ENCODE data around the gene EIF2D.

EIF2D gene, protein sequence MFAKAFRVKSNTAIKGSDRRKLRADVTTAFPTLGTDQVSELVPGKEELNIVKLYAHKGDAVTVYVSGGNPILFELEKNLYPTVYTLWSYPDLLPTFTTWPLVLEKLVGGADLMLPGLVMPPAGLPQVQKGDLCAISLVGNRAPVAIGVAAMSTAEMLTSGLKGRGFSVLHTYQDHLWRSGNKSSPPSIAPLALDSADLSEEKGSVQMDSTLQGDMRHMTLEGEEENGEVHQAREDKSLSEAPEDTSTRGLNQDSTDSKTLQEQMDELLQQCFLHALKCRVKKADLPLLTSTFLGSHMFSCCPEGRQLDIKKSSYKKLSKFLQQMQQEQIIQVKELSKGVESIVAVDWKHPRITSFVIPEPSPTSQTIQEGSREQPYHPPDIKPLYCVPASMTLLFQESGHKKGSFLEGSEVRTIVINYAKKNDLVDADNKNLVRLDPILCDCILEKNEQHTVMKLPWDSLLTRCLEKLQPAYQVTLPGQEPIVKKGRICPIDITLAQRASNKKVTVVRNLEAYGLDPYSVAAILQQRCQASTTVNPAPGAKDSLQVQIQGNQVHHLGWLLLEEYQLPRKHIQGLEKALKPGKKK

DNA sequence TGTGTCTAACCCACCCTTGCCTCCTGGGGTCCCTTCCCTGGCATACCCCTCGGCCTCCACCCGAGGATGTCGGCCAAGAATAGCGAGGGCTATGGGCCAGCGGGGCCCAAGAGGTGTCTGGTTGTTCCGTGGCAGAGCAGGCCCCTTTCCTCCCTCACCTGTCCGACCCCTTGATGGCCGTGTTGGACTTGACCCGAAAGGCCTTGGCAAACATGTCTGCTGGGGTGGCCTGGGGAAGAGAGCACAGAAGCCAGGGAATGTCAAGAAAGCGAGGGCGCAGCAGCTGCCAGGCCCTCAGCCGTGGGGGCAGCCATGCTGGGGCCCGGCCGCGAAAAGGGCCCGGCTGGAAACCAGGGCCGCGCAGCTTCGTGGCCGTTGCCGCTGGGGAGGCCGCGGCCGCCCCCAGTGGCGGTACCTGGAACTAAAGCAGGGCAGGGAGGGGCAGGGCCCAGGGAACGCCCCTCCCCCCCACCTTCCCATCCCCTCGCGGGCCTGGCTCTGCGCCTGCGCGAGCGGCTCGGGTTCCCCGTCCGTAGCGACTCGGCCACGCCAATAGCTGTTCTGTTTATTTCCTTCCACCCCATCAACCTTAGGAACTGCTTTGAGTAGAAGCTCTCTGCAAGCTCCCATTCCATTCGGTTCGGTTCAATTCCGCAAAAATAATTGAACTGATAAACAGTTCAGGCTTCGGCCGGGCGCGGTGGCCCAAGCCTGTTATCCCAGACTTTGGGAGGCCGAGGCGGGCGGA lies at the start of gene EIF2D:
Gene EIF2D (minus strand): TSS at position 337 of the 748 bp plus-strand sequence. CDS start 123 bp downstream, at position 214.
- TF ChIP-seq, protein P1, sequence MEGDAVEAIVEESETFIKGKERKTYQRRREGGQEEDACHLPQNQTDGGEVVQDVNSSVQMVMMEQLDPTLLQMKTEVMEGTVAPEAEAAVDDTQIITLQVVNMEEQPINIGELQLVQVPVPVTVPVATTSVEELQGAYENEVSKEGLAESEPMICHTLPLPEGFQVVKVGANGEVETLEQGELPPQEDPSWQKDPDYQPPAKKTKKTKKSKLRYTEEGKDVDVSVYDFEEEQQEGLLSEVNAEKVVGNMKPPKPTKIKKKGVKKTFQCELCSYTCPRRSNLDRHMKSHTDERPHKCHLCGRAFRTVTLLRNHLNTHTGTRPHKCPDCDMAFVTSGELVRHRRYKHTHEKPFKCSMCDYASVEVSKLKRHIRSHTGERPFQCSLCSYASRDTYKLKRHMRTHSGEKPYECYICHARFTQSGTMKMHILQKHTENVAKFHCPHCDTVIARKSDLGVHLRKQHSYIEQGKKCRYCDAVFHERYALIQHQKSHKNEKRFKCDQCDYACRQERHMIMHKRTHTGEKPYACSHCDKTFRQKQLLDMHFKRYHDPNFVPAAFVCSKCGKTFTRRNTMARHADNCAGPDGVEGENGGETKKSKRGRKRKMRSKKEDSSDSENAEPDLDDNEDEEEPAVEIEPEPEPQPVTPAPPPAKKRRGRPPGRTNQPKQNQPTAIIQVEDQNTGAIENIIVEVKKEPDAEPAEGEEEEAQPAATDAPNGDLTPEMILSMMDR (IDR thresholded peaks at IDR 0.05; ENCODE audit: low read depth, low read length): peak; percentile 78
- H3K4me3 ChIP-seq (replicated peaks in 1 of 2; ENCODE audit: low read depth in 2 of 2, low read length in 2 of 2): peak within 1 kb of the TSS; percentile 70 to 87
- peak; percentile 94 to 96 for DNase-seq (ENCODE audit: low read depth in 2 of 2)

DNA sequence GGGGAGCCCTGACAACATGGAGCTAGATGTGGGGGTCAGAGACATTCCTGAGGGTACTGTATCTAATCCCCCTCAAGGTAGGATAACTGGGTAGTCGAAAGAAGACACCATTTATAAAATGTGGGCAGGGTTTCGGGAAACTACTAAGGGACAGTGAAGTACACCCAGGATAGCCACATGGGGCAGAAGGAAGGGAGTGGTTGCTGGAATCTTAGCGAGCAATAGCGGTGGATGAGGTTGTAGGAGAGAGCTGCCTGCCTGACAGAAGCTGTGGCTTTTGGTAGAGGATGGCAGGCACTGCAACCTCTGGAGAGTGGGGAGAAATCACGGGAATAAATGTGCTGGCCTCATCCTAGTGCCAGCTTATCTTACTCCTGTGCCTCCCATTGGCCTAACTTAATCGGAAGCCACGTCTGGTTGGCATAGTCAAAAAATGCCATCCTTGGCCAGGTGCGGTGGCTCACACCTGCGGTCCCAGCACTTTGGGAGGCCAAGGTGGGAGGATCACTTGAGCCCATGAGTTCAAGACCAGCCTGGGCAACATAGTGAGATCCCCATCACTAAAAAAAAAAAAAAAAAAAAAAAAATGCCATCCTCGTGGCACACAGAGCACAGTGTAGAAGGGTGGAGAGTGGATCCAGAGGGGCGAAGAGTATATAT lies 49.0 kb upstream of the EIF2D start:
- TF ChIP-seq, protein P1 (IDR thresholded peaks at IDR 0.05; ENCODE audit: low read depth, low read length): no peak
- H3K4me3 ChIP-seq (replicated peaks in 1 of 2; ENCODE audit: low read depth in 2 of 2, low read length in 2 of 2): no peak overlapping the region
- no peak for DNase-seq (ENCODE audit: low read depth in 2 of 2)

DNA sequence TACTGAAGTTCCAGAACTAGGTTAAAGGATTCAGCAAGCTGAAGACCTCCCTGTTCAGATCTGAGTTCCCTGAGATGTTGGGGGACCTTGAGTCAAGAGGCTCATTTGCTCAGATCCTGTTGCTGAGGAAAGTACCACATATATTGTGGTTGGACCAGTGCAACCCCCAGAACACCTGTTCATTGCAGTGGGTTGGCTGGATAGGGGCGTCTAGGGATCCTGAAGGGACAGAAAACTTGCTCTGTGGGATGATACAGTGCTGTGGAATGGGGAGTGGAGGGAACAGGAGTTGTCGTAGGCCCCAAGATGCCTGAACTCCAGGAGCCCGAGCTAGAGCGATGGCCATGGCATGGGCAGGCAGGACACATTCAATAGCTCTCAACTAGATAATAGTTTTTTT lies 47.9 kb upstream of the EIF2D start:
- TF ChIP-seq, protein P1 (IDR thresholded peaks at IDR 0.05; ENCODE audit: low read depth, low read length): no peak
- DNase-seq (ENCODE audit: low read depth in 2 of 2): no peak
- H3K4me3 ChIP-seq (replicated peaks in 1 of 2; ENCODE audit: low read depth in 2 of 2, low read length in 2 of 2): no peak overlapping the region

DNA sequence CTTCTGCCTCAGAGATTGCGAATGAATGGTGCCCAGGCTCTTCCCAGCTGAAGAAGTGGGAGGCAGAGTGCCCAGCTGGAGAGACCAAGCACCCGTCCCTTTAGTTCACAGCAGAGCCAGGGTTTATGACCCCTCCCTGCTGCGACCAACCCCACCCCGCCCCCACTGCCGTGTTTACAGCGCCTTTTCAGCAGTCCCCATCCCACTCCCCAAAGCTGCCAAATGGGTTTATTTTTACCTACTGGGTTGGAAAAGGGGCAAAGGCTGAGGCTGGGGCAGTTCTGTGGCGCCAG lies 46.7 kb upstream of the EIF2D start:
- TF ChIP-seq, protein P1 (IDR thresholded peaks at IDR 0.05; ENCODE audit: low read depth, low read length): no peak
- no peak overlapping the region for H3K4me3 ChIP-seq (replicated peaks in 1 of 2; ENCODE audit: low read depth in 2 of 2, low read length in 2 of 2)
- no peak for DNase-seq (ENCODE audit: low read depth in 2 of 2)

DNA sequence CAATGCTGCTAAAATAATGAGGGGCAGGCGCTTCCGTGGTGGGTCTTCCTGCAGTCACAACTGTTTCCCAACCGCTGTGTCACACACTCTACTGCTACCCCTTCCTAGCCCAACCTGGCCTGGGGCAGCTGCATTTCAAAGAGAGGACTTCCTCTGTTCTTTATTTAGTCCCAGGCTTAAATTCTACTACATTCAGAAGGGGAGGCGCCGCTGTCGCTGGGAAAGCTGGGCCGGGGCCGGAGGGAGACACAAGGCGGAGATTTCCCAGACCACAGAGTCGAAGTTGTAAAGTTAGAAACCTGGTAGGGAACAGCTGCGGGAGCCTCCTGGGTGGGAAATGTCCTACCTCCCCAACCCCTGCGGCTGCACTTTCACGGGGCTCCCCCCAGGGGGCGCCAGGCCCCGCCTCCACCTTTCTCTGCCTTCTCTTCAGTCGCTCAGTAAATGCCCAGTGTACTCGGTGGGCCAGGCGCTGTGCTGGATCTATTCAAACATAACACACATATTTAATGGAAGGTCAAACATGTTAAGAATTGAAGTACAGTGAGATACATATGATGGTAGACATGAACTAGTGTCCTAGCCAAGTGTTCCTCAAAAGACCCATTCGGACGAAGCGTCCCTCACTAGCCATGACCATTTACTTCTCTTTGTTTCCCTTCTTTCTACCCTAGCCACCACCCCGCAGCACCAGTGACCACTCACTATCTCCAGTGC lies 46.2 kb upstream of the EIF2D start:
- peak in 1 of 2 donors; percentile 28 for DNase-seq (ENCODE audit: low read depth in 2 of 2)
- TF ChIP-seq, protein P1 (IDR thresholded peaks at IDR 0.05; ENCODE audit: low read depth, low read length): peak; percentile 86
- H3K4me3 ChIP-seq (replicated peaks in 1 of 2; ENCODE audit: low read depth in 2 of 2, low read length in 2 of 2): no peak overlapping the region

DNA sequence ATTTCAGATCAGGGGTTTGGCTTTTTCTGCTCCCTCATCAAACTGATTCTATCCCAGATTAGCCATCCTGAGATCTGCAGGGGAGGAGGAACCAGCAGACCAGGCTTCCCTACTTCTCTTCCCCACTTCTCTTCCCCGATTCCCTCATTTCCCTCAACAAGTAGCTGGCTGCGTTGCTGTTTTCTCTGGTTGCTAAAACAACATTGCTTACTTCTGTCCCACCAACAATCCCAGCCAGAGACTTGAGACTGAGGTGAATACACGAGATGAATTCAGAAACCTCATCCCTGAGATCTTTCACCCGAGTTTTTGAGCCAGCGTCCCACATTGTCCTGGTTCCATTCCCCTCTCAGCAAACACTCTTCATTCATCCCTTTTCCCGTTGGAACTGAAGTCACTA lies 45.5 kb upstream of the EIF2D start:
- DNase-seq (ENCODE audit: low read depth in 2 of 2): no peak
- no peak overlapping the region for H3K4me3 ChIP-seq (replicated peaks in 1 of 2; ENCODE audit: low read depth in 2 of 2, low read length in 2 of 2)
- TF ChIP-seq, protein P1 (IDR thresholded peaks at IDR 0.05; ENCODE audit: low read depth, low read length): no peak

Data from cardiac fibroblast (primary cell).